Keratinocyte (primary cell): ENCODE data around the gene AQP6.

Experiments
- CTCF ChIP-seq, 3 experiments: IDR thresholded peaks in 1 of 3; conservative IDR thresholded peaks in 1 of 3; optimal IDR thresholded peaks in 1 of 3; 2 replicates in 2 of 3; 3 replicates in 1 of 3; pipeline versions ENCODE3 to v1.5.1; 2011; ENCODE audit warnings: low read length in 3 of 3, mild to moderate bottlenecking in 3 of 3, moderate library complexity in 2 of 3, control low read depth in 1 of 3, inconsistent platforms in 1 of 3; ENCODE audit not compliant: insufficient read depth in 2 of 3; ENCODE audit errors: extremely low read depth in 1 of 3
- EZH2 ChIP-seq: IDR thresholded peaks from one replicate; pipeline ENCODE4 v1.6.1; 2012; ENCODE audit warnings: inconsistent platforms, mild to moderate bottlenecking, low read length, moderate library complexity

- TF ChIP-seq CTCF (optimal IDR thresholded peaks at IDR 0.05 in 1 of 3, IDR thresholded peaks at IDR 0.05 in 1 of 3, conservative IDR thresholded peaks at IDR 0.05 in 1 of 3; ENCODE audit: extremely low read depth in 1 of 3, insufficient read depth in 2 of 3, low read length in 3 of 3) (no peak), EZH2 (no peak)
Observed at GRCh38 chr12:50006754-50007442, 34.2 kb downstream of the AQP6 start.
